ENCODE measurements around the gene CDK19.

DNA sequence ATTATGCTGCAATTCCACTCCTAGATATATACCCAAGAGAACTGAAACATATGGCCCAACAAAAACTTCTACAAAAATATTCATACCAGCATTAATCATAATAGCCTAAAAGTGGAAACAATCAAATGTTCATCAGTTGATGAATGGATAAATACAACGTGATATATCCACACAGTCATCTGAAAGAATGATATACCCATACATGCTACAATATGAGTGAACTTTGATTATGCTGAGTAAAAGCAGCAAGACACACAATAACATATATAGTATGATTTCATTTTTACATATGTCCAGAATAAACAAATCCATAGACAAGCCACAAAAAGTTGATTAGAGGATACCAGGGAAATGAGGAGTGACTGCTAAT lies 30.7 kb downstream of the CDK19 start:
- TF ChIP-seq, protein P1, sequence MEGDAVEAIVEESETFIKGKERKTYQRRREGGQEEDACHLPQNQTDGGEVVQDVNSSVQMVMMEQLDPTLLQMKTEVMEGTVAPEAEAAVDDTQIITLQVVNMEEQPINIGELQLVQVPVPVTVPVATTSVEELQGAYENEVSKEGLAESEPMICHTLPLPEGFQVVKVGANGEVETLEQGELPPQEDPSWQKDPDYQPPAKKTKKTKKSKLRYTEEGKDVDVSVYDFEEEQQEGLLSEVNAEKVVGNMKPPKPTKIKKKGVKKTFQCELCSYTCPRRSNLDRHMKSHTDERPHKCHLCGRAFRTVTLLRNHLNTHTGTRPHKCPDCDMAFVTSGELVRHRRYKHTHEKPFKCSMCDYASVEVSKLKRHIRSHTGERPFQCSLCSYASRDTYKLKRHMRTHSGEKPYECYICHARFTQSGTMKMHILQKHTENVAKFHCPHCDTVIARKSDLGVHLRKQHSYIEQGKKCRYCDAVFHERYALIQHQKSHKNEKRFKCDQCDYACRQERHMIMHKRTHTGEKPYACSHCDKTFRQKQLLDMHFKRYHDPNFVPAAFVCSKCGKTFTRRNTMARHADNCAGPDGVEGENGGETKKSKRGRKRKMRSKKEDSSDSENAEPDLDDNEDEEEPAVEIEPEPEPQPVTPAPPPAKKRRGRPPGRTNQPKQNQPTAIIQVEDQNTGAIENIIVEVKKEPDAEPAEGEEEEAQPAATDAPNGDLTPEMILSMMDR (optimal IDR thresholded peaks at IDR 0.05 in 1 of 3, IDR thresholded peaks at IDR 0.05 in 1 of 3, conservative IDR thresholded peaks at IDR 0.05 in 1 of 3; ENCODE audit: extremely low read depth in 1 of 3, insufficient read depth in 2 of 3, low read length in 3 of 3): no peak
- TF ChIP-seq EZH2 (IDR thresholded peaks at IDR 0.05; ENCODE audit: low read length): no peak
